HFFc6 (cell line): ENCODE measurements around the gene C1orf21. TPM values are rescaled to one million over a fixed set of nuclear protein-coding genes. Genes with fewer than 3 reads are reported as not detected.
"Not testable (repeated sequence)": the region's sequence is repeated elsewhere in the genome, so short reads cannot be mapped to it uniquely, and the experiment has no call there.

Source experiments
- DNase-seq: peaks from one replicate; pipeline ENCODE4 v3.0.0-alpha.2; 2018
- H3K27ac Mint-ChIP-seq: 2 replicates; pipeline ENCODE4 v1.8.0; 2020; ENCODE audit warnings: mild to moderate bottlenecking, mixed read lengths
- H3K27me3 Mint-ChIP-seq: 2 replicates; pipeline ENCODE4 v1.8.0; 2021; ENCODE audit warnings: mild to moderate bottlenecking, moderate library complexity, mixed read lengths; ENCODE audit not compliant: insufficient read depth
- H3K36me3 Mint-ChIP-seq: 2 replicates; pipeline ENCODE4 v1.8.0; 2021; ENCODE audit warnings: low read depth, mixed read lengths
- H3K4me1 Mint-ChIP-seq: 2 replicates; pipeline ENCODE4 v1.8.0; 2020; ENCODE audit warnings: low read depth, mixed read lengths
- H3K4me3 Mint-ChIP-seq: 2 replicates; pipeline ENCODE4 v1.8.0; 2020; ENCODE audit warnings: mild to moderate bottlenecking, moderate library complexity, mixed read lengths
- H3K9me3 Mint-ChIP-seq: 2 replicates; pipeline ENCODE4 v1.8.0; 2020; ENCODE audit warnings: mild to moderate bottlenecking, mixed read lengths
- long read RNA-seq: library from polyadenylated mRNA; unstranded; transcript quantifications from one replicate; pipeline ENCODE4 v2.0.0, GENCODE V29; 2019
- total RNA-seq, 6 experiments: library from RNA; stranded (reverse); fragmentation: NEBNext Ultra II Directional; extraction: Animal tissue kit (Norgen Biotek cat#: 25700); gene quantifications; 2 replicates in 1 of 6; 3 replicates in 5 of 6; pipeline ENCODE4 v1.2.3, GENCODE V29; 2021
- TF ChIP-seq, protein P1 (sequence below): fragments of 200-600 bp; sonication (generic); IDR thresholded peaks from 2 replicates; pipeline ENCODE4 v1.5.0; 2021; ENCODE audit warnings: antibody characterized with exemption, mild to moderate bottlenecking

Gene C1orf21, protein sequence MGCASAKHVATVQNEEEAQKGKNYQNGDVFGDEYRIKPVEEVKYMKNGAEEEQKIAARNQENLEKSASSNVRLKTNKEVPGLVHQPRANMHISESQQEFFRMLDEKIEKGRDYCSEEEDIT
- total RNA-seq, result 10 to 100 TPM in 1 of 6 experiments, 1 to 10 TPM in 5; 4.0 to 10.2 (median 8.5) TPM
- long read RNA-seq, full-length matches to known transcripts, result 4 of 5 reads
- long read RNA-seq, partial matches to known transcripts, result 0 of 5 reads
- long read RNA-seq, other reads (novel, unspliced or antisense), result 1 of 5 reads

DNA sequence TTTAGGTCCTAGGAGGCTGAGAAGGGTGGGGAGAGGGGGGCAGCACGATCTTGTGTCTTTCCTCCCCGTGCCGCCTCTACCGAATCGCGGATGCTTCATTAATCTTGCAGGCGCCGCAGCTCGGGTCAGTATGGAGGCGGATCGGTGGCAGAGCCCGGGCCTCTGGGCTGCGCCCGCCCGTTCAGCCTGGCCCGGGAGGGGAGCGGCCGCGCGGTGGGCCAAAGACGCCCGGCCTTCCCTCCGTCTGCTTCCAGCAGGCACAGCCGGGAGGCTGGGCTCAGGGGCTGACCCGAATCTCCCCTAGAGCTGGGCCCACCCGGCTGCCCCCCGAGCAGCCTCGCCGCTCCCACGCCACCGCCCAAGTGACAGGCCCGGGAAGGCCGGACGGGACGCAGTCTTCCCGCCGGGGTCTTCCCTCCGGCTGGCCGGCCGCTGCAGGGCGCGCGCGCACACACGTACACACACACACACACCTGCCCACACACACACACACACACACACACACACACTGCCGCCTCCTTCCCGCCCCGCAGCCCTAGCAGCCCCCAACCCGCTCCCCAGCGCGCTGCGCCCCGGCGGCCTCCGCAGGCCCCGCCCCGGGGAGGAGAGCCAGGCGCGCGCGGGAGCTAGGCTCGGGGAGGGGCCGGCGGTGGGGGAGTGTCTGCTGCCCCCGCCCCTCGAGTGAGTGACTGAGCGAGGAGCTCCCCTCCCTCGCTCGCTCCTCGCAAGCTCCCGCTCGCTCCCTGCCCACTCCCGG, at the start of gene C1orf21:
Gene C1orf21, plus strand, starts transcription at position 718 of the 757 bp plus-strand sequence. CDS start 90,481 bp downstream, outside the sequence.
- Mint-ChIP-seq H3K27me3 (peaks cover 7% of the 10 kb centered on the region; the same call in 1 of the 2 replicates), H3K9me3 (no peaks in the 10 kb centered on the region), H3K27ac (peak within 1 kb of the TSS; percentile 66), H3K4me1 (peaks cover 33% of the 10 kb centered on the region), H3K4me3 (peak within 1 kb of the TSS; percentile 90), H3K36me3 (no peaks in the 10 kb centered on the region)
- peak; percentile 55 for DNase-seq
- TF ChIP-seq, protein P1, sequence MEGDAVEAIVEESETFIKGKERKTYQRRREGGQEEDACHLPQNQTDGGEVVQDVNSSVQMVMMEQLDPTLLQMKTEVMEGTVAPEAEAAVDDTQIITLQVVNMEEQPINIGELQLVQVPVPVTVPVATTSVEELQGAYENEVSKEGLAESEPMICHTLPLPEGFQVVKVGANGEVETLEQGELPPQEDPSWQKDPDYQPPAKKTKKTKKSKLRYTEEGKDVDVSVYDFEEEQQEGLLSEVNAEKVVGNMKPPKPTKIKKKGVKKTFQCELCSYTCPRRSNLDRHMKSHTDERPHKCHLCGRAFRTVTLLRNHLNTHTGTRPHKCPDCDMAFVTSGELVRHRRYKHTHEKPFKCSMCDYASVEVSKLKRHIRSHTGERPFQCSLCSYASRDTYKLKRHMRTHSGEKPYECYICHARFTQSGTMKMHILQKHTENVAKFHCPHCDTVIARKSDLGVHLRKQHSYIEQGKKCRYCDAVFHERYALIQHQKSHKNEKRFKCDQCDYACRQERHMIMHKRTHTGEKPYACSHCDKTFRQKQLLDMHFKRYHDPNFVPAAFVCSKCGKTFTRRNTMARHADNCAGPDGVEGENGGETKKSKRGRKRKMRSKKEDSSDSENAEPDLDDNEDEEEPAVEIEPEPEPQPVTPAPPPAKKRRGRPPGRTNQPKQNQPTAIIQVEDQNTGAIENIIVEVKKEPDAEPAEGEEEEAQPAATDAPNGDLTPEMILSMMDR, result no peak

DNA sequence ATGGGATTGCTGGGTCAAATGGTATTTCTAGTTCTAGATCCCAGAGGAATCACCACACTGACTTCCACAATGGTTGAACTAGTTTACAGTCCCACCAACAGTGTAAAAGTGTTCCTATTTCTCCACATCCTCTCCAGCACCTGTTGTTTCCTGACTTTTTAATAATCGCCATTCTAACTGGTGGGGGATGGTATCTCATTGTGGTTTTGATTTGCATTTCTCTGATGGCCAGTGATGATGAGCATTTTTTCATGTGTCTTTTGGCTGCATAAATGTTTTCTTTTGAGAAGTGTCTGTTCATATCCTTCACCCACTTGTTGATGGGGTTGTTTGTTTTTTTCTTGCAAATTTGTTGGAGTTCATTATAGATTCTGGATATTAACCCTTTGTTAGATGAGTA, 49.0 kb upstream of the C1orf21 start:
- DNase-seq, H3K4me3 Mint-ChIP-seq, H3K9me3 Mint-ChIP-seq, H3K27ac Mint-ChIP-seq, H3K36me3 Mint-ChIP-seq, H3K4me1 Mint-ChIP-seq: not testable (repeated sequence)
- peaks cover 14% of the 10 kb centered on the region; the same call in 1 of the 2 replicates for H3K27me3 Mint-ChIP-seq

DNA sequence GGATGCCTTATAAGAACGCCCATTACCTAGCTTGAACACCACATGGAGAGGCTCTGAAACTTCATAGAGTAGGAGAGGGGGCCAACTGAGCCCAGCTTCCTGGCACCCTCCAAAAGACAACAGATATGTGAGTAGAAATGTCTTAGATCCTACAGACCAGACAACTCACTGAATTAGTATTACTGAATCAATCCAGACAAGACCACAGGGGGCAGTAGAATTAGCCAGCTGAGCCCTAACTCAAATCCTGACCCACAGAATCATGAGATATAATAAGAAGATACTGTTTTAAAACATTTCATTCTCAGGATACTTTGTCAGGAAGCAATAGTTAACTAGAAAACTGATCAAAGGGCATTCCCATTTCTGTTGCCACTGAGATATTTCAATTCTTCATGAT, 45.8 kb upstream of the C1orf21 start:
- no peaks in the 10 kb centered on the region for H3K4me1 Mint-ChIP-seq
- H3K9me3 Mint-ChIP-seq, result no peaks in the 10 kb centered on the region
- no peak overlapping the region for H3K4me3 Mint-ChIP-seq
- peaks cover 6% of the 10 kb centered on the region for H3K27me3 Mint-ChIP-seq
- no peak overlapping the region for H3K27ac Mint-ChIP-seq
- no peak for DNase-seq
- H3K36me3 Mint-ChIP-seq, result no peaks in the 10 kb centered on the region
- TF ChIP-seq, protein P1, result peak; percentile 53; the same call in 1 of the 2 replicates

DNA sequence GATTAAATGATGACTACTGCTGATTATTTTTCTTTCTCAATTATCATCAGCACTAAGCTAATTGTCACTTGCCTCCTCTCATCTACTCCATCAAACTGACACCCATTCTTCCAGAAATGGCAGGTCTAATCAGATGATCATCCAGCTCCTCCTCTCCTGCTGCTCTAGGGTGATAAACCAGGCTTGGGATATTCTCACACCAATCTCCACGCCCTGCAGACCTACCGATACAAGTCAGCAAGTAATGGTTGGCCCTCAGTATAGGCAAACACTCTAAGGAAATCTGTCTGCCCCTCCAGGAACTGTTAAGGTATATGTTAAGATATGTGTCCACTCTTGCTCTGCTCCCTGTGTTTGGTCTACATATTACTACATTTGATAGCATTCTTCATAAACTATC, 36.3 kb upstream of the C1orf21 start:
- no peaks in the 10 kb centered on the region for H3K4me1 Mint-ChIP-seq
- no peaks in the 10 kb centered on the region for H3K36me3 Mint-ChIP-seq
- H3K4me3 Mint-ChIP-seq, result no peak overlapping the region
- H3K9me3 Mint-ChIP-seq, result no peaks in the 10 kb centered on the region
- TF ChIP-seq, protein P1, result no peak
- H3K27me3 Mint-ChIP-seq, result peaks cover 11% of the 10 kb centered on the region
- DNase-seq, result no peak
- no peak overlapping the region for H3K27ac Mint-ChIP-seq

DNA sequence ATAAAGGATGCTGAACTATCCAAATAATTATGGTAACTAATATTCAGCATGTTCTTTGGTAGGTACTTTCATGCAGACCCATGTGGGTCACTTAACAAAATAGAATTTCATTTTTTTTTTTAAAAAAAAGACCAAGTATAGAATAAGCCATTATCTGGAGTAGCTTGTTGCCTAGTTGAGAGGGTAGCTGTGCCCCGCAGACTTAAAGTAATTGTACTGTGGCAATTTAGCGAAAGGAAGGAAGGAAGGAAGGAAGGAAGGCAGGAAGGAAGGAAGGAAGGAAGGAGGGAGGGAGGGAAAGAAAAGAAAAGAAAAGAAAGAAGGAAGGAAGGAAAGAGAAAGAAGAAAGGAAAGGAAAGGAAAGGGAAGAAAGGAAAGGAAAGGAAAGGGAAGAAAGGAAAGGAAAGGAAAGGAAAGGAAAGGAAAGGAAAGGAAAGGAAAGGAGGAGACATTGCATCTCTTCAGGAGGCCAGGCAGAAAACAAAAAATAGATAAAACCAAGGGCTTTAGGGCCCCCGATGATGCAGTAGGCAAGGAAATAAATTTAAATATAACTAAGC, 35.3 kb upstream of the C1orf21 start:
- Mint-ChIP-seq H3K9me3 (no peaks in the 10 kb centered on the region), H3K4me3 (no peak overlapping the region), H3K27me3 (peaks cover 12% of the 10 kb centered on the region), H3K27ac (no peak overlapping the region), H3K4me1 (no peaks in the 10 kb centered on the region), H3K36me3 (no peaks in the 10 kb centered on the region)
- no peak for DNase-seq
- TF ChIP-seq, protein P1, result no peak

DNA sequence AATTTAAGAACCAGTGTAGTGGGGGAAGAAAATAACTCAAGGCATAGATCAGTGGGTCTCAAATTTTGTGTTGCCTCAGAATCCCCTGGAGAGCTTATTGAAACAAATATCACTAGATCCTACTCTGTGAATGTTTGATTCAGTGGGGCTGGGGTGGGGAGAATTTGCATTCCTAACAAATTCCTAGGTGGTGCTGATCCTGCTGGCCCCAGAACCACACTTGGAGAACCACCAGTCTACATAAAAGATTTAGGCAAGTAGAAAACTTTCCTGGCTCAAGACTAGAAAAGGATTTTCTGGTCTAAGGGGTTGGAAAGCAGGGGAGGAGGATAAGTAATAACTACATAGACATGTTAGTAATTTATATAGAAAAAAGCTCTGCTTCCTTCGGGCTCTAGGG, 34.1 kb upstream of the C1orf21 start:
- Mint-ChIP-seq H3K27ac (no peak overlapping the region), H3K4me3 (no peak overlapping the region), H3K27me3 (peaks cover 10% of the 10 kb centered on the region), H3K4me1 (no peaks in the 10 kb centered on the region), H3K36me3 (no peaks in the 10 kb centered on the region), H3K9me3 (no peaks in the 10 kb centered on the region)
- TF ChIP-seq, protein P1, result no peak
- DNase-seq, result no peak
